ENCODE data around the gene PCBD1. TPM values are rescaled to one million over a fixed set of nuclear protein-coding genes. Genes with fewer than 3 reads are reported as not detected.

Gene PCBD1
- total RNA-seq = 14.9 and 22.0 TPM in 2 replicates

GRCh38 chr10:70887804-70888800 lies at the start of gene PCBD1:
Gene PCBD1 (minus strand): TSS chr10:70888565. CDS start chr10:70888533, 32 bp downstream.

Other genes starting within 250 kb of the PCBD1 start
- gene ADAMTS14, start 216.1 kb downstream of the PCBD1 start, total RNA-seq = 12.4 and 15.6 TPM in 2 replicates
- gene TBATA, start 103.2 kb downstream of the PCBD1 start, total RNA-seq = not detected in 2 replicates
- 24.2 and 32.1 TPM in 2 replicates for gene SGPL1, start 72.6 kb downstream of the PCBD1 start, total RNA-seq

All from hair follicle dermal papilla cell (primary cell).